AG09319 (cell line): ENCODE results near the gene PLEKHD1.
A peak's percentile ranks its signal among the peaks of the same experiment; 100 is the strongest.

Experiments used
- DNase-seq: peaks from one replicate; pipeline ENCODE4 v3.0.0-alpha.2; 2010; ENCODE audit warnings: low read depth; ENCODE audit errors: extremely low read depth
- TF ChIP-seq, protein P1 (sequence below): IDR thresholded peaks from 2 replicates; pipeline ENCODE4 v1.5.1; 2011; ENCODE audit warnings: low read depth, mild to moderate bottlenecking, inconsistent platforms, low read length, moderate library complexity

PLEKHD1 gene

DNA sequence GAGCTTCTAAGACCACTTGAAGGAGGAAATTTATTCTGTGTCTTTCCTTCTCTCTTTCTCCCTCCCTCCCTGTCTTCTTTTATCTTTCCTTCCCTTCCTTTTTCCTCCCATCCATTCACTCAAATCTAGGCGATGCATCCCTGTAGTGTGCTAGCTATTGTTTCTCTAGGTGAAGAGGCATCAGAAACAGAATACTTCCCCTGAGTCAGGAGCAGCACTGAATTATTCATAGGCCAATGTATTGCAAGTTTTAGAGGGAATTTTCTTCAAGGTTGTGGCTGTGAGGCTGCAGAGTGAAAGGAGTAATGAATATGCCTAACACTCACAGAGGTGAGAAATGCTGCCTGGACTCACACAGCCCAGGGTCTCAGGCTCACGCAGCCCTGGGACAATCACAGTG, 67.0 kb downstream of the PLEKHD1 start:
- no peak for DNase-seq
- TF ChIP-seq, protein P1, sequence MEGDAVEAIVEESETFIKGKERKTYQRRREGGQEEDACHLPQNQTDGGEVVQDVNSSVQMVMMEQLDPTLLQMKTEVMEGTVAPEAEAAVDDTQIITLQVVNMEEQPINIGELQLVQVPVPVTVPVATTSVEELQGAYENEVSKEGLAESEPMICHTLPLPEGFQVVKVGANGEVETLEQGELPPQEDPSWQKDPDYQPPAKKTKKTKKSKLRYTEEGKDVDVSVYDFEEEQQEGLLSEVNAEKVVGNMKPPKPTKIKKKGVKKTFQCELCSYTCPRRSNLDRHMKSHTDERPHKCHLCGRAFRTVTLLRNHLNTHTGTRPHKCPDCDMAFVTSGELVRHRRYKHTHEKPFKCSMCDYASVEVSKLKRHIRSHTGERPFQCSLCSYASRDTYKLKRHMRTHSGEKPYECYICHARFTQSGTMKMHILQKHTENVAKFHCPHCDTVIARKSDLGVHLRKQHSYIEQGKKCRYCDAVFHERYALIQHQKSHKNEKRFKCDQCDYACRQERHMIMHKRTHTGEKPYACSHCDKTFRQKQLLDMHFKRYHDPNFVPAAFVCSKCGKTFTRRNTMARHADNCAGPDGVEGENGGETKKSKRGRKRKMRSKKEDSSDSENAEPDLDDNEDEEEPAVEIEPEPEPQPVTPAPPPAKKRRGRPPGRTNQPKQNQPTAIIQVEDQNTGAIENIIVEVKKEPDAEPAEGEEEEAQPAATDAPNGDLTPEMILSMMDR: no peak

DNA sequence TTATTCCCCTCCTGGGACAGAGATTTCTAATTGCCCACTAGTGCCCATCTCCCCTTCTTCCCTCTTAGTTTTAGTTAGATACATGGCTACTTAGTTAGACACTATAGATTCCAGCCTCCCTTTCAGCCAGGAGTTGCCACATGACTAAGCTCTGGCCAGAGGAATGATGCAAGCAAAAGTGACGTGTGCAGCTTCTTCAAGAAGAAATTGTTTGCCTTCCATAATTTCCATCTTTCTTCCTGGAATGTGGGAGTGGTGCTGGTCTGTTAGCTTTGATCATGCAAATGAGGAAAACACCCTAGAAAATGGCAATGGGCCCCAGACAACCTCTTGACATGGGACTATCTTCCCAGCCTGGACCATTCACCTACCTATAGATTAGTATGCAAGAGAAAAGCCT, 68.7 kb downstream of the PLEKHD1 start:
- peak; percentile 18 for DNase-seq
- TF ChIP-seq, protein P1: no peak

DNA sequence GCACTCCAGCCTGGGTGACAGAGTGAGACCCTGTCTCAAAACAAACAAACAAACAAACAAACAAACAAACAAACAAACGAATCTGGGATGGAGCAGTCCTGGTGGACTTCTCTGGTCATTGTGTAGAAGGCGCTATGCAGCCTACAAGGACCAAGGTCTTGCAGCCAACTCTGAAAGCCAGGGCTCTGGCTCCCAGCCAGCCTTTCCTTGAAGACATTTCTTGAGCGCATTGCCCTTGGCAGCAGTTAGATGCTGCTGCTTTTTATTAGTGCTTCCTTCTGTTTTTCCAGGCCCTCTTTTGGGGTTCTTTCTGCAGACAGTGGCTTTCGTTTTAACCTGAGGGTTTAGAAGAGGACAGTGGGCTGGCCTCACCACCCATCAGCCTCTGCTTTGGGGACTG, 70.0 kb downstream of the PLEKHD1 start:
- TF ChIP-seq, protein P1: no peak
- DNase-seq: no peak

DNA sequence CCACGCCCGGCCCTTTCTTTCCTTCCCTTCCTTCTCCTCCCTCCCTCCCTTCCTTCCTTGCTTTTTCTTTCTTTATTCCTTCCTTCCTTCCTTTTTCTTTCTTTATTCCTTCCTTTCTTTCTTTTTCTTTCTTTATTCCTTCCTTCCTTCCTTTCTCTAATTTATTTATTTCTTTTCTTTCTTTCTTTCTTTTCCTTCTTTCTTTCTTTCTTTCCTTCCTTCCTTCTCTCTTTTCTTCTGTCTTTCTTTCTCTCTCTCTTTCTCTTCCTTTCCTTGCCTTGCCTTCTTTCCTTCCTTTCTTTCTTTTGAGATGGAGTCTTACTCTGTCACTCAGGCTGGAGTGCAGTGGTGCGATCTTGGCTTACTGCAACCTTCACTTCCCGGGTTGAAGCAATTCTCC, 74.2 kb downstream of the PLEKHD1 start:
- TF ChIP-seq, protein P1: no peak
- DNase-seq: no peak

- no peak for DNase-seq
- TF ChIP-seq, protein P1: no peak
Measured at GRCh38 chr14:69559581-69560011, 75.1 kb downstream of the PLEKHD1 start.

GRCh38 chr14:69560826-69561225, 76.3 kb downstream of the PLEKHD1 start:
- DNase-seq: no peak
- TF ChIP-seq, protein P1: no peak

GRCh38 chr14:69561893-69562292, 77.4 kb downstream of the PLEKHD1 start:
- TF ChIP-seq, protein P1: no peak
- DNase-seq: no peak
